Measurements from ENCODE around the gene CCDC192.

DNA sequence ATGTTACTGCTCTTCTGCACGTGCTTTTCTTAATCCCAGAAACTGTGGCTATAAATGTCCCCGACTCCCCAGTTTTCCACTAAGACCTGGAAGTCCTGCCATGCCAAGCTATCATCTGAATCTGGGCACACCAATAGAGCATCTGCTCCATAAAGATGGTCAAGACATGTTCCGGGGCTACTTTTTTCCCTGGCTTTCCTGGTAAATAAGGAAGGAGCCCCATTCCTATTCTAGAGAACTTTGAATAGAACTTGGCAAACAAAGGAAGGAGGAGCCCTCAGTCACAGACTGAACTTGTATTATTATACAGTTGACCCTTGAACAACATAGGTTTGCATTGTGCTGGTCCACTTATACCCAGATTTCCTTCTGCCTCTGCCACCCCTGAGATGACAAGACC, 182.9 kb downstream of the CCDC192 start:
- TF ChIP-seq CTCF (IDR thresholded peaks at IDR 0.05) (no peak), BHLHE40 (IDR thresholded peaks at IDR 0.05; ENCODE audit: low read depth, low read length) (no peak), POLR2A (IDR thresholded peaks at IDR 0.05; ENCODE audit: low read length) (no peak), CHD2 (IDR thresholded peaks at IDR 0.05; ENCODE audit: low read length, partially characterized antibody) (no peak), RCOR1 (IDR thresholded peaks at IDR 0.05; ENCODE audit: low read depth, low read length) (no peak), ELK1 (IDR thresholded peaks at IDR 0.05; ENCODE audit: low read depth, low read length) (no peak), EHMT2 (IDR thresholded peaks at IDR 0.05; ENCODE audit: low read depth) (no peak), JUN (IDR thresholded peaks at IDR 0.05) (no peak)
- TF ChIP-seq, protein P1, sequence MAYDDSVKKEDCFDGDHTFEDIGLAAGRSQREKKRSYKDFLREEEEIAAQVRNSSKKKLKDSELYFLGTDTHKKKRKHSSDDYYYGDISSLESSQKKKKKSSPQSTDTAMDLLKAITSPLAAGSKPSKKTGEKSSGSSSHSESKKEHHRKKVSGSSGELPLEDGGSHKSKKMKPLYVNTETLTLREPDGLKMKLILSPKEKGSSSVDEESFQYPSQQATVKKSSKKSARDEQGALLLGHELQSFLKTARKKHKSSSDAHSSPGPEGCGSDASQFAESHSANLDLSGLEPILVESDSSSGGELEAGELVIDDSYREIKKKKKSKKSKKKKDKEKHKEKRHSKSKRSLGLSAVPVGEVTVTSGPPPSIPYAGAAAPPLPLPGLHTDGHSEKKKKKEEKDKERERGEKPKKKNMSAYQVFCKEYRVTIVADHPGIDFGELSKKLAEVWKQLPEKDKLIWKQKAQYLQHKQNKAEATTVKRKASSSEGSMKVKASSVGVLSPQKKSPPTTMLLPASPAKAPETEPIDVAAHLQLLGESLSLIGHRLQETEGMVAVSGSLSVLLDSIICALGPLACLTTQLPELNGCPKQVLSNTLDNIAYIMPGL (CRISPR knock-in tag; IDR thresholded peaks at IDR 0.05; ENCODE audit: borderline replicate concordance), result no peak
